Nephron (organoid): ENCODE measurements around the gene KRT17.
"Not testable (repeated sequence)": the region's sequence is repeated elsewhere in the genome, so short reads cannot be mapped to it uniquely, and the experiment has no call there.

Experiments used
- H3K27ac Mint-ChIP-seq, 3 experiments: 2 replicates each; pipeline ENCODE4 v1.8.0; 2020; ENCODE audit warnings: mixed read lengths in 3 of 3, mild to moderate bottlenecking in 2 of 3, moderate library complexity in 1 of 3
- H3K27me3 Mint-ChIP-seq: 2 replicates; pipeline ENCODE4 v1.8.0; 2021; ENCODE audit warnings: low read depth, mild to moderate bottlenecking, moderate library complexity, mixed read lengths
- H3K36me3 Mint-ChIP-seq: 2 replicates; pipeline ENCODE4 v1.8.0; 2020; ENCODE audit warnings: low read depth, mixed read lengths
- H3K4me1 Mint-ChIP-seq: 2 replicates; pipeline ENCODE4 v1.8.0; 2020; ENCODE audit warnings: mixed read lengths
- H3K4me3 Mint-ChIP-seq, 3 experiments: 2 replicates each; pipeline ENCODE4 v1.8.0; 2020; ENCODE audit warnings: mild to moderate bottlenecking in 3 of 3, mixed read lengths in 3 of 3, moderate library complexity in 2 of 3
- H3K9me3 Mint-ChIP-seq: 2 replicates; pipeline ENCODE4 v1.8.0; 2020; ENCODE audit warnings: mixed read lengths
- TF ChIP-seq, protein P1 (sequence below), 3 experiments: fragments of 200-600 bp; sonication (generic); IDR thresholded peaks; one replicate each; pipeline ENCODE4 v1.5.0; 2021; ENCODE audit warnings: antibody characterized with exemption in 3 of 3; ENCODE audit not compliant: unreplicated experiment in 3 of 3

The KRT17 gene

DNA sequence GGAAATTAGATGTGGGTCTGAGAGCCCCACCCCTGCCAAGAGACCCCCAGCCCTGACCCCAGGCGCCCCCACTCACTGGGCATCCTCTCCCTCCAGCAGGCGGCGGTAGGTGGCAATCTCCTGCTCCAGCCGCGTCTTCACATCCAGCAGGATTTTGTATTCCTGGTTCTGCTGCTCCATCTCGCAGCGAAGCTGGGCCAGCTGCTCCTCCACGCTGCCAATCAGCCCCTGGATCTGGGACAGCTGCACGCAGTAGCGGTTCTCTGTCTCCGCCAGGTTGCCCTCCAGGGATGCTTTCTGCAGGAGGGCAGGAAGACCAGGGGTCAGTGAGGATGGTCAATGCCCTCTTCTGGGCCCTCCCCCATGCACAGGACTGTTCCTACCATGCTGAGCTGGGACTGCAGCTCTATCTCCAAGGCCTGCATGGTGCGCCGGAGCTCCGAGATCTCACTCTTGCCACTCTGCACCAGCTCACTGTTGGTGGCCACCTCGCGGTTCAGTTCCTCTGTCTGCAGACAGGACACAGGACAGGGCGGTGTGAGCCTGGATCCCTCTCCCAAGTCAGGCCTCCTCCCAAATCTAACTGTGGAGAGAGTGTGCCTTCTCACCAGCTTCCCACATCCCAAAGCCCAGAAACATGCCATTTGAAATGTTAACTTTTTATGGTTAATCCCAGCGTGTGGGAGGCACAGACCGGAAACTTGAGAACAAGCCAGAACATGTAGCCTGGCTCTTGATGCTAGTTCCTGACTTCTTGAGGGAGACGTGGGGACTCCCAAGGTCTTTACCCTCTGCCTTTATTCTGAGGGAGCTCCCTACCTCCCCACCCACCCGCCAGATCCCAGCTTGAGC lies 3.6 kb downstream of the KRT17 start:
- Mint-ChIP-seq H3K27me3 (peaks cover 7% of the 10 kb centered on the region), H3K36me3 (no peaks in the 10 kb centered on the region), H3K9me3 (no peaks in the 10 kb centered on the region), H3K27ac (peak overlapping the region; percentile 79 to 92 (median 89)), H3K4me3 (peak overlapping the region in 1 of 3 experiments; percentile 10), H3K4me1 (peaks cover 31% of the 10 kb centered on the region)
- TF ChIP-seq, protein P1, sequence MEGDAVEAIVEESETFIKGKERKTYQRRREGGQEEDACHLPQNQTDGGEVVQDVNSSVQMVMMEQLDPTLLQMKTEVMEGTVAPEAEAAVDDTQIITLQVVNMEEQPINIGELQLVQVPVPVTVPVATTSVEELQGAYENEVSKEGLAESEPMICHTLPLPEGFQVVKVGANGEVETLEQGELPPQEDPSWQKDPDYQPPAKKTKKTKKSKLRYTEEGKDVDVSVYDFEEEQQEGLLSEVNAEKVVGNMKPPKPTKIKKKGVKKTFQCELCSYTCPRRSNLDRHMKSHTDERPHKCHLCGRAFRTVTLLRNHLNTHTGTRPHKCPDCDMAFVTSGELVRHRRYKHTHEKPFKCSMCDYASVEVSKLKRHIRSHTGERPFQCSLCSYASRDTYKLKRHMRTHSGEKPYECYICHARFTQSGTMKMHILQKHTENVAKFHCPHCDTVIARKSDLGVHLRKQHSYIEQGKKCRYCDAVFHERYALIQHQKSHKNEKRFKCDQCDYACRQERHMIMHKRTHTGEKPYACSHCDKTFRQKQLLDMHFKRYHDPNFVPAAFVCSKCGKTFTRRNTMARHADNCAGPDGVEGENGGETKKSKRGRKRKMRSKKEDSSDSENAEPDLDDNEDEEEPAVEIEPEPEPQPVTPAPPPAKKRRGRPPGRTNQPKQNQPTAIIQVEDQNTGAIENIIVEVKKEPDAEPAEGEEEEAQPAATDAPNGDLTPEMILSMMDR (IDR thresholded peaks at IDR 0.05; ENCODE audit: unreplicated experiment in 3 of 3), result no peak

DNA sequence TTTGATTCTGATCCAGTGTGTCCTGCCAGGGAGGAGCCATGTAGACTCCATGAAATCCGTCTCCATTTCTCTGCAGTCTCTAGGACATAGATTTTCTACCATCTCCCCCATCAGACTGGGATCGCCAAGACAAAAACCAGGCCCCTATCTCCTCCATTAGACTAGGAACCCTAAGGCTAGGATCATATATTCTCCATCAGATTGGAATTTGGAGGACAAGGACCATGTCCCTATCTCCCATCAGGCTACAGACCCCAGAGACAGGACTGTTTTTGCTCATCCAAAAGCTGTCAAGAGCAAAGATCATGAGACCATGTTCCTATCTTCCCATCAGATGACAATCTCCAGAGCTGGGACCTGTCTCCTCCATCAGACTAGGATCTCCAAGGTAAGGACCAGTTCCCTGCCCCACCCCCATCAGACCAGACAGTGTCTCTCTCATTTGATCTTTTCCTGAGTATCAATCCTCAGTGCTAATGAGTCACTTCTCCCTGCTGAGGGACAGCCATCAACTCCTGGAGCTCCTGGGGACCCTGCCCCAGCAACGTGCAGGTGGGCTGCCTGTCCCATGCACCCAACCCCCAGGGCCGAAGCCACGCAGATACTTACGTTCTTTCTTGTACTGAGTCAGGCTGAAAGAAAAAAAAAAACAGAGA lies 4.3 kb downstream of the KRT17 start:
- not testable (repeated sequence) for H3K9me3 Mint-ChIP-seq, H3K4me3 Mint-ChIP-seq, H3K36me3 Mint-ChIP-seq, H3K27me3 Mint-ChIP-seq
- H3K4me1 Mint-ChIP-seq, result peaks cover 31% of the 10 kb centered on the region
- H3K27ac Mint-ChIP-seq, result peak overlapping the region in 2 of 3 experiments; percentile 41 to 79

GRCh38 chr17:41619036-41619926 lies 5.1 kb downstream of the KRT17 start:
- TF ChIP-seq, protein P1 (IDR thresholded peaks at IDR 0.05; ENCODE audit: unreplicated experiment in 3 of 3), result no peak
- Mint-ChIP-seq H3K9me3 (no peaks in the 10 kb centered on the region), H3K4me3 (no peak overlapping the region), H3K27ac (peak overlapping the region in 2 of 3 experiments; percentile 79 to 91), H3K27me3 (peaks cover 3% of the 10 kb centered on the region), H3K4me1 (peaks cover 31% of the 10 kb centered on the region), H3K36me3 (no peaks in the 10 kb centered on the region)

GRCh38 chr17:41618341-41619035 lies 5.9 kb downstream of the KRT17 start:
- Mint-ChIP-seq H3K9me3 (no peaks in the 10 kb centered on the region), H3K4me1 (peaks cover 31% of the 10 kb centered on the region), H3K36me3 (no peaks in the 10 kb centered on the region), H3K27me3 (peaks cover 3% of the 10 kb centered on the region), H3K27ac (no peak overlapping the region), H3K4me3 (no peak overlapping the region)
- TF ChIP-seq, protein P1 (IDR thresholded peaks at IDR 0.05; ENCODE audit: unreplicated experiment in 3 of 3), result no peak

DNA sequence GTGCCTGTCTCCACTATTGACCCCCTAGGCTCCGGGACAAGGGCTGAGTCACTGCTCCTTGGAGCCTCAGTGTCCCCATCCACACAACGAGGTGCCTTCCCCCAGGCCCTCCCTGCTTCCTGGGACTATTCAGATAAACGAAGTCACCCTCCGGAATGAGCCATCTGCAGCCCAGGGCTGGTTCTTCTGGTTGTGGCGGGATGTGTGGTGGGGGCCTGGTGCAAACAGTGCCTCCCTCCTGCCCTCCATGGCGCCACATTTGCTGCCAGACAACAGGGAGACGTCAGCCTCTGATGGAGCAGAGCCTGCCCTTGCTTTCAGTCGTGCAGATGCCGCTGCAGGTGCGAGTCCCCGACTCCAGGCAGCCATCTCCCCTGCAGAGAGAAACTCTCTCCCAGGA lies 6.7 kb downstream of the KRT17 start:
- H3K9me3 Mint-ChIP-seq, result no peaks in the 10 kb centered on the region
- H3K4me3 Mint-ChIP-seq, result no peak overlapping the region
- peaks cover 7% of the 10 kb centered on the region for H3K27me3 Mint-ChIP-seq
- H3K27ac Mint-ChIP-seq, result no peak overlapping the region
- TF ChIP-seq, protein P1 (IDR thresholded peaks at IDR 0.05; ENCODE audit: unreplicated experiment in 3 of 3), result no peak
- H3K36me3 Mint-ChIP-seq, result no peaks in the 10 kb centered on the region
- H3K4me1 Mint-ChIP-seq, result peaks cover 30% of the 10 kb centered on the region
